ENCODE measurements around the gene HMGCS1. TPM values are rescaled to one million over a fixed set of nuclear protein-coding genes. Genes with fewer than 3 reads are reported as not detected.

Gene HMGCS1
- total and polyA plus RNA-seq, 9 of the 15 experiments (the other 6 are each of a cell fraction or from before 2014, with no cell fraction given): 43.7 to 337 (median 111) TPM

- H3K4me1 ChIP-seq (replicated peaks in 1 of 2; ENCODE audit: control insufficient read depth in 2 of 2, insufficient read depth in 2 of 2, low read length in 2 of 2): peaks cover 0 to 11% of the 10 kb centered on the region in 2 experiments; a peak in 4 of 5 replicates
- ATAC-seq (peak; percentile 48; the same call in 2 of the 3 replicates), DNase-seq (ENCODE audit: extremely low read depth in 1 of 4, low spot score in 3 of 4) (no peak), FAIRE-seq (no peak)
- in situ Hi-C loops (cut with MboI): no loop called here
- H3K79me2 ChIP-seq (ENCODE audit: control insufficient read depth, insufficient read depth, low read length): no peaks in the 10 kb centered on the region
- no peak overlapping the region for H3K27ac ChIP-seq (ENCODE audit: extremely low read depth, low read depth, low read length)
- no peaks in the 10 kb centered on the region for H4K20me1 ChIP-seq (replicated peaks; ENCODE audit: control insufficient read depth, insufficient read depth, low read length)
- no TSS peak for BruUV-seq (replicated peaks)
- TF ChIP-seq POLR2AphosphoS2 (IDR thresholded peaks at IDR 0.05; ENCODE audit: low read length) (peak; percentile 93; the same call in 1 of the 2 replicates), KAT7 (CRISPR knock-in tag; IDR thresholded peaks at IDR 0.05; ENCODE audit: borderline replicate concordance) (0 out of 2 replicates have a peak, but pooled peaks have one; percentile 45), L3MBTL2 (IDR thresholded peaks at IDR 0.05) (no peak)
- intact Hi-C loops (cut with micrococcal nuclease): no loop called here
- ChIA-PET CTCF (ENCODE audit: low intra/inter-chr PET ratio) (no interaction called here), POLR2A (interaction anchor here (1.0 to 1.8 kb wide), 6 partner anchors 9 to 296 kb away, joined by 3 to 6 read pairs (median 6); partner anchors contain the start of gene HMGCS1)
- no peak overlapping the region for H2AFZ ChIP-seq (ENCODE audit: low read depth, low read length)
- H3K4me2 ChIP-seq (ENCODE audit: insufficient read depth, low read length): no peak overlapping the region
- no peak overlapping the region for H3K9ac ChIP-seq (ENCODE audit: insufficient read depth in 1 of 2, low read depth in 2 of 2, low read length in 2 of 2)
- H3K9me1 ChIP-seq (ENCODE audit: control insufficient read depth, insufficient read depth, low read length): no peaks in the 10 kb centered on the region
- H3K27me3 ChIP-seq (ENCODE audit: control insufficient read depth in 2 of 2, insufficient read depth in 2 of 2, low read length in 2 of 2): no peaks in the 10 kb centered on the region
- no peak overlapping the region for H3K4me3 ChIP-seq
- H3K9me3 ChIP-seq (replicated peaks; ENCODE audit: control insufficient read depth, insufficient read depth, low read depth, low read length): no peaks in the 10 kb centered on the region
- peaks cover 52% of the 10 kb centered on the region for H3K36me3 ChIP-seq (ENCODE audit: control insufficient read depth, insufficient read depth, low read length)
Observed at GRCh38 chr5:43286623-43287022, 26.6 kb downstream of the HMGCS1 start.

DNA sequence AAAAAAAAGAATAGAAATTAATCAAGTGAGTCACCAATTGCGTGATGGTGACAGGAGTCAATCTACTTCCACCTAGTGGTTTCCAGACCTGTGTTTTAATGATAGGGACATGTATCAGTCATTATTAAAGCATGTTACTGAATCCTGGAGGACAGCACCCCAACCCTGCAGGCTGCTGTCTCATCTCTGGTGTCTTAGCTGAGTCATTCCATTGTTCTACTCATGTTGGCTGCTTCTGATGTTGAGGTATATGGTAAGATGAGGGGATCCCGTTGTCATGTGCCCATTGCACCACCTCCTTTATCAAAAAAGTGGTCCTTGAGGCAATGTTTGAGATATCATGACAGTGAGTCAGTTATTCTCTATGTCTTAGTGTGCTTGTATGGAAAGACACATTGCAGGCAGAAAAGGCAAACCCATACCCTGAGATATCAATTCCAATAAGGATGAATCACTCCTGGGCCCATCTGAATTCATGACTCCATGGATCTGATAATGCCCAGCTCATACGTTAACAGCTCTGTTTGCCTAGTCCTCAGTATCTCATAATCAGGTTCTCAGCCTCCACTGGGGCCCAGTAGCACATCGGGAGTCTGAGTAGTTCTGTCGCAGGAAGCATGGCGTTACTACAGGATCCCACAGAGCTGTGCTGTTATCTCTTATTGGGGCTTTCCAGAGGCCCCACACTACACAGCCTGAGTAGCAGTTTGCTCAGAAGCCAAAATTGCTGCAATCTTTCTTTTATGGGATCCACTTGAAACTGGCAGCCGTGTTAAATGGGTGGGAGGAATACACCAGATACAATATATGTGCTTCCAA lies 31.2 kb downstream of the HMGCS1 start:
- FAIRE-seq: peak; percentile 11
- BruUV-seq (replicated peaks): no TSS peak
- no peaks in the 10 kb centered on the region for H4K20me1 ChIP-seq (replicated peaks; ENCODE audit: control insufficient read depth, insufficient read depth, low read length)
- H3K9ac ChIP-seq (ENCODE audit: insufficient read depth in 1 of 2, low read depth in 2 of 2, low read length in 2 of 2): no peak overlapping the region
- no peak overlapping the region for H3K4me3 ChIP-seq
- ChIA-PET POLR2A (interaction anchor here (0.5 to 1.9 kb wide), 2 partner anchors 14 to 50 kb away, joined by 3 to 5 read pairs; no protein-coding TSS in a partner anchor), CTCF (ENCODE audit: low intra/inter-chr PET ratio) (interaction anchor here (0.8 kb wide), 1 partner anchor 177 kb away, joined by 3 read pairs; no protein-coding TSS in a partner anchor)
- H3K4me2 ChIP-seq (ENCODE audit: insufficient read depth, low read length): peak overlapping the region; percentile 35
- no peaks in the 10 kb centered on the region for H3K79me2 ChIP-seq (ENCODE audit: control insufficient read depth, insufficient read depth, low read length)
- ATAC-seq: peak; percentile 78
- WGBS (ENCODE audit: insufficient coverage, low coverage, missing lambda C conversion rate): 5% methylated on average over 7 of the region's 7 CpGs
- H3K36me3 ChIP-seq (ENCODE audit: control insufficient read depth, insufficient read depth, low read length): peaks cover 6% of the 10 kb centered on the region; the same call in 2 of the 3 replicates
- peaks cover 0 to 14% of the 10 kb centered on the region in 2 experiments; a peak in 4 of 5 replicates for H3K4me1 ChIP-seq (replicated peaks in 1 of 2; ENCODE audit: control insufficient read depth in 2 of 2, insufficient read depth in 2 of 2, low read length in 2 of 2)
- intact Hi-C loops (cut with micrococcal nuclease): no loop called here
- peak overlapping the region; percentile 56 for H2AFZ ChIP-seq (ENCODE audit: low read depth, low read length)
- DNase-seq (ENCODE audit: extremely low read depth in 1 of 4, low spot score in 3 of 4): peak; percentile 36 to 61 (median 55)
- no peak overlapping the region; the same call in 2 of the 3 replicates for H3K27ac ChIP-seq (ENCODE audit: extremely low read depth, low read depth, low read length)
- in situ Hi-C loops (cut with MboI): no loop called here
- no peaks in the 10 kb centered on the region for H3K9me1 ChIP-seq (ENCODE audit: control insufficient read depth, insufficient read depth, low read length)
- no peaks in the 10 kb centered on the region for H3K9me3 ChIP-seq (replicated peaks; ENCODE audit: control insufficient read depth, insufficient read depth, low read depth, low read length)
- H3K27me3 ChIP-seq (ENCODE audit: control insufficient read depth in 2 of 2, insufficient read depth in 2 of 2, low read length in 2 of 2): no peaks in the 10 kb centered on the region; a peak in 1 of 5 replicates
- TF ChIP-seq NFRKB (IDR thresholded peaks at IDR 0.05; ENCODE audit: low read depth): no peak
- TF ChIP-seq, protein P1, sequence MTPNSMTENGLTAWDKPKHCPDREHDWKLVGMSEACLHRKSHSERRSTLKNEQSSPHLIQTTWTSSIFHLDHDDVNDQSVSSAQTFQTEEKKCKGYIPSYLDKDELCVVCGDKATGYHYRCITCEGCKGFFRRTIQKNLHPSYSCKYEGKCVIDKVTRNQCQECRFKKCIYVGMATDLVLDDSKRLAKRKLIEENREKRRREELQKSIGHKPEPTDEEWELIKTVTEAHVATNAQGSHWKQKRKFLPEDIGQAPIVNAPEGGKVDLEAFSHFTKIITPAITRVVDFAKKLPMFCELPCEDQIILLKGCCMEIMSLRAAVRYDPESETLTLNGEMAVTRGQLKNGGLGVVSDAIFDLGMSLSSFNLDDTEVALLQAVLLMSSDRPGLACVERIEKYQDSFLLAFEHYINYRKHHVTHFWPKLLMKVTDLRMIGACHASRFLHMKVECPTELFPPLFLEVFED (CRISPR knock-in tag; conservative IDR thresholded peaks at IDR 0.05): no peak
- no peak for TF ChIP-seq CEBPG (CRISPR knock-in tag; IDR thresholded peaks at IDR 0.05)
- 0 out of 4 replicates have a peak, but pooled peaks of 1 of the 2 experiments have one; percentile 20 for TF ChIP-seq CEBPG (tag; conservative IDR thresholded peaks at IDR 0.05 in 1 of 2, IDR thresholded peaks at IDR 0.05 in 1 of 2)
- no peak for TF ChIP-seq FOS (IDR thresholded peaks at IDR 0.05; ENCODE audit: extremely low read depth, insufficient read length)
- TF ChIP-seq RCOR1 (IDR thresholded peaks at IDR 0.05; ENCODE audit: borderline replicate concordance in 1 of 2, low read depth in 2 of 2, low read length in 2 of 2): no peak
- no peak for TF ChIP-seq IRF2 (CRISPR knock-in tag; IDR thresholded peaks at IDR 0.05)
- TF ChIP-seq ASH1L (IDR thresholded peaks at IDR 0.05; ENCODE audit: borderline replicate concordance, low read depth, partially characterized antibody): no peak
- TF ChIP-seq SOX6 (IDR thresholded peaks at IDR 0.05): peak; percentile 70
- no peak for TF ChIP-seq MAZ (CRISPR knock-in tag; conservative IDR thresholded peaks at IDR 0.05 in 1 of 2, IDR thresholded peaks at IDR 0.05 in 1 of 2)
